GM19023 (cell line): Measurements from ENCODE around the gene BRD3OS.
"Not testable (repeated sequence)": the region's sequence is repeated elsewhere in the genome, so short reads cannot be mapped to it uniquely, and the experiment has no call there.

ENCODE experiments used
- ATAC-seq: cut with Tn5 transposase; IDR thresholded peaks from one replicate; pipeline ENCODE4 v1.9.1; 2021; ENCODE audit warnings: mild to moderate bottlenecking, moderate library complexity; ENCODE audit not compliant: unreplicated experiment

BRD3OS gene

GRCh38 chr9:134061019-134061687 lies 35.9 kb downstream of the BRD3OS start:
- no peak for ATAC-seq

- no peak for ATAC-seq
Measured at GRCh38 chr9:134061688-134062371, 36.5 kb downstream of the BRD3OS start.

- ATAC-seq: no peak
Measured at GRCh38 chr9:134062461-134063087, 37.3 kb downstream of the BRD3OS start.

- no peak for ATAC-seq
Measured at GRCh38 chr9:134063088-134063570, 37.8 kb downstream of the BRD3OS start.

GRCh38 chr9:134063571-134064450 lies 38.5 kb downstream of the BRD3OS start:
- ATAC-seq: no peak

GRCh38 chr9:134064711-134065110 lies 39.4 kb downstream of the BRD3OS start:
- no peak for ATAC-seq

GRCh38 chr9:134065612-134066419 lies 40.5 kb downstream of the BRD3OS start:
- ATAC-seq: no peak

GRCh38 chr9:134066526-134066912 lies 41.2 kb downstream of the BRD3OS start:
- ATAC-seq: no peak

GRCh38 chr9:134066913-134067851 lies 41.9 kb downstream of the BRD3OS start:
- peak; percentile 2 for ATAC-seq

GRCh38 chr9:134067904-134068743 lies 42.8 kb downstream of the BRD3OS start, which contains the start of gene BRD3:
Gene BRD3, minus strand, starts transcription at chr9:134068026. Its CDS starts 14,549 bp downstream, at chr9:134053477.
- peak; percentile 78 for ATAC-seq

GRCh38 chr9:134068744-134069479 lies 43.6 kb downstream of the BRD3OS start:
- no peak for ATAC-seq

- ATAC-seq: no peak
Measured at GRCh38 chr9:134069480-134070399, 44.5 kb downstream of the BRD3OS start.

- ATAC-seq: no peak
Measured at GRCh38 chr9:134071149-134071548, 45.9 kb downstream of the BRD3OS start.

GRCh38 chr9:134072683-134073082 lies 47.4 kb downstream of the BRD3OS start:
- not testable (repeated sequence) for ATAC-seq

GRCh38 chr9:134073500-134073899 lies 48.2 kb downstream of the BRD3OS start:
- ATAC-seq: no peak

- ATAC-seq: not testable (repeated sequence)
Measured at GRCh38 chr9:134075689-134076088, 50.4 kb downstream of the BRD3OS start.
